ENCODE results near the gene ZDHHC21. TPM values are rescaled to one million over a fixed set of nuclear protein-coding genes. Genes with fewer than 3 reads are reported as not detected.

ZDHHC21 gene
- total RNA-seq, 1 experiment from 2014 or later, result 3.4 TPM

DNA sequence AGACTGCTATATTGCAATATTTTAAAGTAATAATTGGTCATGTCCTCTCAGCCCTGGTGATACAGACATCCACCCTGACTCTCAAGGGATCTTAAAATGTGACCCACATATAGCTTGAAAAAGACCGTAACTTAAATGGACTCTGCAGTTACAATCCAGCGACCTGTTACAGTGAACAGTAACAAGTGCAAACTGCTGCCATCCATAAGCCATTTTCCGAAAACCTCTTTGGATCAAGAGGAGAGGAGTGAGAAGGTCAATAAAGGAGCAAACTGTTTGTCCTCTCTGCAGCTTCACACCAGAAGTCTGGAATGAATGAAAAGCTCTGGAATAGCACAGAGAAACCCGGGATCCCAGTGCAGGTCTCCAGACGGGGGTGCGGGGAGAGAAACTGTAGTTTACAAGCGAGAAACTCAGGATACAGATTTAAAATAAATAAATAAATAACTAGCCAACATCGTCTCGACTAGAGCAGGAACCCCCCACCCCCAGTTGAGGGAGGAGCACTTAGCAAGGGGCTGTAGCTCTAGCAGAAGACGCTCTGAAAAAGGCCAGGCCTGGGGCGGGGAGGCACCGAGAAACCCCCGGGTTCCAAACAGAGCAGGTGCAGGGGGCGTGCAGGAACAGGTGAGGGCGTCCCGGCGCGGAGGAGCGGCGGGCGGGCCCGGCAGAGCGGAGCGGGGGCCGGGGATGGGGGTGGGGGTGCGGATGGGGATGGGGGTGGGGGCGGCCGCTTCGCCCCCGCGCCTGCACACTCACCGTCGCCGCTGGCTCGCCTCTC is 572 bp downstream of the ZDHHC21 start:
- ChIA-PET POLR2A (no interaction called here), CTCF (no interaction called here)
- Histone ChIP-seq H3K36me3 (ENCODE audit: control insufficient read depth, insufficient read depth, low read length) (no peaks in the 10 kb centered on the region), H3K4me1 (ENCODE audit: control insufficient read depth, insufficient read depth, low read length) (no peaks in the 10 kb centered on the region; the same call in 1 of the 2 replicates), H3K27me3 (ENCODE audit: control insufficient read depth, insufficient read depth, low read length) (no peaks in the 10 kb centered on the region), H3K9me3 (ENCODE audit: control insufficient read depth, insufficient read depth, low read depth, low read length) (no peaks in the 10 kb centered on the region), H3K4me3 (ENCODE audit: low read depth in 2 of 2, low read length in 2 of 2) (peak overlapping the region; percentile 59 to 62), H3K27ac (ENCODE audit: low read length) (0 out of 2 replicates have a peak overlapping the region, but pooled peaks have one; percentile 29)
- TF ChIP-seq TCF7L2 (IDR thresholded peaks at IDR 0.05; ENCODE audit: low read depth, low read length), result no peak
- in situ Hi-C loops (cut with HindIII; ENCODE audit: low pct_unique_long_range_greater_than_20kb, low sequenced_read_pairs) (no loop called here), intact Hi-C loops (cut with micrococcal nuclease; ENCODE audit: unreplicated experiment) (no loop called here)
- DNase-seq (ENCODE audit: low read depth, low spot score) (no peak), ATAC-seq (peak; percentile 58)
- BruUV-seq (replicated peaks), result no TSS peak

DNA sequence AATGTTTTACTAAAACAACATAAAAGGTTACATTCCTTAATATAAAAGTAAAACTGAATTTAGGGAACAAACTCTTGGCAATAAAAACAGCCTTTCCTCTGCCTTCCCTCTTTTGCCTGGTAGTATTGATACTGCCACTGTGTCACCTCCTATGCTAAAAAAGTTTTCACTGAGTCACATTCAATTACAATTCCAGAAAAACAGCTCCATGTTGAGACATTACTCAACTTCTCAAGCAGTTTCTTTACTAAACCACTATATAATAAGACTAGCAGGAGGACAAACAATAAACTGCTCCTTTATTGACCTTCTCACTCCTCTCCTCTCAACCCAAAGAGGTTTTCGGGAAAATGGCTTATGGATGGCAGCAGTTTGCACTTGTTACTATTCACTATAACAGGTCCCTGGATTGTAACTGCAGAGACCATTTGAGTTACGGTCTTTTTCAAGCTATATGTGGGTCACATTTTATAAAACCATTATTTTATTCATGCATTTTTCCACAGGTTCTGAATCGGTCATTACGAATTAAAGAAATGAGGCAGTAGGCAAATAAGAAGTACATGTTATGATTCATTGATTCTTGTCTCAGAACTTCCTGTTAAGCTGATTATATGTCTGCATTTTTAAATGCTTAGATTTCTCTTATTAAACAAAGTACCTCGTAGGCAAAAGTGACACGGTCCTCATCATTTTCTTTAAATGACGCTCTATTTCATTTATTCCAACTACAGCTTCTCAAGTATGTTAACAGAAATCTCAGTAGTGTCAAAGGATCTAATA is 2.1 kb downstream of the ZDHHC21 start:
- POLR2A ChIA-PET, result no interaction called here
- no peaks in the 10 kb centered on the region for H3K27me3 ChIP-seq (ENCODE audit: control insufficient read depth, insufficient read depth, low read length)
- no peak overlapping the region for H3K4me3 ChIP-seq (ENCODE audit: low read depth in 2 of 2, low read length in 2 of 2)
- CTCF ChIA-PET, result no interaction called here
- no peaks in the 10 kb centered on the region; the same call in 1 of the 2 replicates for H3K4me1 ChIP-seq (ENCODE audit: control insufficient read depth, insufficient read depth, low read length)
- DNase-seq (ENCODE audit: low read depth, low spot score) (no peak), ATAC-seq (no peak)
- H3K36me3 ChIP-seq (ENCODE audit: control insufficient read depth, insufficient read depth, low read length), result no peaks in the 10 kb centered on the region
- TF ChIP-seq TCF7L2 (IDR thresholded peaks at IDR 0.05; ENCODE audit: low read depth, low read length) (no peak), SIN3A (IDR thresholded peaks at IDR 0.05; ENCODE audit: borderline replicate concordance, insufficient read depth, low read depth, low read length) (no peak), POLR2AphosphoS5 (IDR thresholded peaks at IDR 0.05; ENCODE audit: low read depth, low read length) (no peak)
- TF ChIP-seq, protein P1, sequence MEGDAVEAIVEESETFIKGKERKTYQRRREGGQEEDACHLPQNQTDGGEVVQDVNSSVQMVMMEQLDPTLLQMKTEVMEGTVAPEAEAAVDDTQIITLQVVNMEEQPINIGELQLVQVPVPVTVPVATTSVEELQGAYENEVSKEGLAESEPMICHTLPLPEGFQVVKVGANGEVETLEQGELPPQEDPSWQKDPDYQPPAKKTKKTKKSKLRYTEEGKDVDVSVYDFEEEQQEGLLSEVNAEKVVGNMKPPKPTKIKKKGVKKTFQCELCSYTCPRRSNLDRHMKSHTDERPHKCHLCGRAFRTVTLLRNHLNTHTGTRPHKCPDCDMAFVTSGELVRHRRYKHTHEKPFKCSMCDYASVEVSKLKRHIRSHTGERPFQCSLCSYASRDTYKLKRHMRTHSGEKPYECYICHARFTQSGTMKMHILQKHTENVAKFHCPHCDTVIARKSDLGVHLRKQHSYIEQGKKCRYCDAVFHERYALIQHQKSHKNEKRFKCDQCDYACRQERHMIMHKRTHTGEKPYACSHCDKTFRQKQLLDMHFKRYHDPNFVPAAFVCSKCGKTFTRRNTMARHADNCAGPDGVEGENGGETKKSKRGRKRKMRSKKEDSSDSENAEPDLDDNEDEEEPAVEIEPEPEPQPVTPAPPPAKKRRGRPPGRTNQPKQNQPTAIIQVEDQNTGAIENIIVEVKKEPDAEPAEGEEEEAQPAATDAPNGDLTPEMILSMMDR (IDR thresholded peaks at IDR 0.05), result no peak
- TF ChIP-seq, protein P2, sequence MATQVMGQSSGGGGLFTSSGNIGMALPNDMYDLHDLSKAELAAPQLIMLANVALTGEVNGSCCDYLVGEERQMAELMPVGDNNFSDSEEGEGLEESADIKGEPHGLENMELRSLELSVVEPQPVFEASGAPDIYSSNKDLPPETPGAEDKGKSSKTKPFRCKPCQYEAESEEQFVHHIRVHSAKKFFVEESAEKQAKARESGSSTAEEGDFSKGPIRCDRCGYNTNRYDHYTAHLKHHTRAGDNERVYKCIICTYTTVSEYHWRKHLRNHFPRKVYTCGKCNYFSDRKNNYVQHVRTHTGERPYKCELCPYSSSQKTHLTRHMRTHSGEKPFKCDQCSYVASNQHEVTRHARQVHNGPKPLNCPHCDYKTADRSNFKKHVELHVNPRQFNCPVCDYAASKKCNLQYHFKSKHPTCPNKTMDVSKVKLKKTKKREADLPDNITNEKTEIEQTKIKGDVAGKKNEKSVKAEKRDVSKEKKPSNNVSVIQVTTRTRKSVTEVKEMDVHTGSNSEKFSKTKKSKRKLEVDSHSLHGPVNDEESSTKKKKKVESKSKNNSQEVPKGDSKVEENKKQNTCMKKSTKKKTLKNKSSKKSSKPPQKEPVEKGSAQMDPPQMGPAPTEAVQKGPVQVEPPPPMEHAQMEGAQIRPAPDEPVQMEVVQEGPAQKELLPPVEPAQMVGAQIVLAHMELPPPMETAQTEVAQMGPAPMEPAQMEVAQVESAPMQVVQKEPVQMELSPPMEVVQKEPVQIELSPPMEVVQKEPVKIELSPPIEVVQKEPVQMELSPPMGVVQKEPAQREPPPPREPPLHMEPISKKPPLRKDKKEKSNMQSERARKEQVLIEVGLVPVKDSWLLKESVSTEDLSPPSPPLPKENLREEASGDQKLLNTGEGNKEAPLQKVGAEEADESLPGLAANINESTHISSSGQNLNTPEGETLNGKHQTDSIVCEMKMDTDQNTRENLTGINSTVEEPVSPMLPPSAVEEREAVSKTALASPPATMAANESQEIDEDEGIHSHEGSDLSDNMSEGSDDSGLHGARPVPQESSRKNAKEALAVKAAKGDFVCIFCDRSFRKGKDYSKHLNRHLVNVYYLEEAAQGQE (IDR thresholded peaks at IDR 0.05; ENCODE audit: insufficient read depth in 1 of 2, low read depth in 2 of 2, low read length in 1 of 2), result no peak
- BruUV-seq (replicated peaks), result no TSS peak
- intact Hi-C loops (cut with micrococcal nuclease; ENCODE audit: unreplicated experiment) (no loop called here), in situ Hi-C loops (cut with HindIII; ENCODE audit: low pct_unique_long_range_greater_than_20kb, low sequenced_read_pairs) (no loop called here)
- no peaks in the 10 kb centered on the region for H3K9me3 ChIP-seq (ENCODE audit: control insufficient read depth, insufficient read depth, low read depth, low read length)
- H3K27ac ChIP-seq (ENCODE audit: low read length), result no peak overlapping the region

Measured in Panc1 (cell line).